GM18951 (cell line): ENCODE data around the gene OR51B2.
"Not testable (repeated sequence)": the region's sequence is repeated elsewhere in the genome, so short reads cannot be mapped to it uniquely, and the experiment has no call there.

Experiments used
- POLR2A ChIP-seq: IDR thresholded peaks from 4 replicates; pipeline ENCODE4 v1.6.1; 2011; ENCODE audit warnings: mild to moderate bottlenecking; ENCODE audit not compliant: insufficient read length, insufficient read depth; ENCODE audit errors: extremely low read depth
- in situ Hi-C: fragments of 300-500 bp; cut with MboI; formaldehyde crosslinking; loops from one replicate; pipeline ENCODE4 v1.12.0; 2022; ENCODE audit warnings: low sequenced_read_pairs, mixed read lengths, inconsistent platforms; ENCODE audit not compliant: unreplicated experiment

OR51B2 gene

DNA sequence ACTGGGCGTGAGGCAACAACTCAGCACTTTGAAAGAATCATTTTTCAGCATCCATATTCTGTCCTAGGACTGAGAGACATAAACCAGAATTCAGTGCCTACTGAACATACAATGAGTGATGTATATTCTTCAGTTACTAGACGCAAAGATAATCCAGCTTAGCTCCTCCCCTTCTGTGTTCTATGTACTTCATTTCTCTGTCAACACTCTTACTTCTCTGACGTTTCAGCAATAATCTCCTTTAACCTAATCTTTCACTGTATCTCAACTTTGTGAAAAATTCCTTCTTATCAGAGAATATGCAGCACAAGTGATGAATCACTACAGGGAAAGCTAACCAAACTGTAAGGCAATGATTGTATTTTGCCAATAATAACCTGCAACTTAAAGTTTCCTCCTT is 21.7 kb upstream of the OR51B2 start:
- no peak for TF ChIP-seq POLR2A
- in situ Hi-C loops: no loop called here

DNA sequence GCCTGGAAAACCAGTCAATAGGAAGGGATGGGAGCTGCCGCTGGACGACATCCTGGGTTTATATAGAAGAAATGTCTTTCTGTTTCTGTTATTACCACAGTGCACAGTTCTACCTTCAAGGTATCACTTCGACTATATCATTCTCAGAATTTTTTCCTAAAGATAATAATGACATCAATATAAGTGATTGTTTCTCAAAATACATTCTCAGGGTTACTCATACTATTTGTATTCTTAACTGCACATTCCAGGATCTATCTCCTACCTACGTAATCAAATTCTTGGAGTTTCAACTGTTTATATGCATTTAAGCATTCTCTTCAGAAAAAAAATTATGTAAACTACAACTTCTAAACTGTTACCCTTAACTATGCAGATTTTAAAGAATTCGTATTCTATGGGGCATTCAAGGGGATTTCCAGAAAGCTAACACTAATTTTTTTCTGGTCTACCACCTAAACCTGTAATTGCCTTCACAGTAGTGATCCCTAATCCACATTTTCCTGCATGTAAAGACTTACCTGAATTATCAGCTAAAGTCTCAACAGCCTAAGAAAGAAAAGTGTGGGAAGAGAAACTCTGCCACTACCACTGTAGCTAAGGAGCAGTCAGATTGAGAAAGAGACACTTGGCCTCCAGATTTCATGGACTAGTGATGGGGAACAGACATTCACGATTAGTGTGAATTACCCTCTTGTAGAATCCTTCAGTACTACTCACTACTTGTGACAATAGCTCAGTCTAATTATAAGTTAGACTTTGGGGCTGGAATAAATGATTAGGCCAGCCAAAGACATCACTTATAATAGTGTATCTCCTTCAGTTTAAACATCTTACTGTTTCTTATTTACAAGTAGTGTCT is 19.6 kb upstream of the OR51B2 start, which contains the start of gene OR51B5:
OR51B5 (minus strand) TSS at position 51 of the 862 bp plus-strand sequence; CDS start at position 51, 0 bp downstream.
- in situ Hi-C loops: no loop called here

DNA sequence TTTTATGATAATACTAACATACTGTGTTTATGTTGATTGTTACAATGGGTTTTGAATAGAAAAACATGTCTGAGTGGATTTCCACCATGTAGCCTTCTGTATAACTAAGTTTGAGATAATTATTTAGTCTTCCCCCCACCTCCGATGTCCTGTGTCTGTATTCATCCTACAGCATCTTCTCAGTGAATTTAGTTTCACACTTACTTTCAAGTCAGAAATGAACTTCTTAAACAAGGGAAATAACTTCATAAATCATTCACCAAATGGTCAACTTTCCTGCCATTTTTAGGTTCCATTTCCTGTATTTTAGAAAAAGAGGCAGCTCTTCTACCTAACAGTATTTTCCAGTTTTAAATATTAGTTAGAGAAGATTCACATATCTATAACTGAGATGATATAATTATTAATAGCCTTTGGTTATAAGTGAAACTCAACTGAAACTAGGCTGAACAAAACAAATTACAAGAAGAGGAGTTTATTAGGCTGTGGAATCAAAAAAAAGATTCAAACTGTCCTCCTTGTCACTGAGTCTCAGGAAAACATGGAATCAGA is 15.8 kb upstream of the OR51B2 start:
- in situ Hi-C loops: no loop called here
- TF ChIP-seq POLR2A: no peak

More for the DNA sequence above, 19.6 kb upstream of the OR51B2 start, which contains the start of gene OR51B5:
- TF ChIP-seq POLR2A: no peak

DNA sequence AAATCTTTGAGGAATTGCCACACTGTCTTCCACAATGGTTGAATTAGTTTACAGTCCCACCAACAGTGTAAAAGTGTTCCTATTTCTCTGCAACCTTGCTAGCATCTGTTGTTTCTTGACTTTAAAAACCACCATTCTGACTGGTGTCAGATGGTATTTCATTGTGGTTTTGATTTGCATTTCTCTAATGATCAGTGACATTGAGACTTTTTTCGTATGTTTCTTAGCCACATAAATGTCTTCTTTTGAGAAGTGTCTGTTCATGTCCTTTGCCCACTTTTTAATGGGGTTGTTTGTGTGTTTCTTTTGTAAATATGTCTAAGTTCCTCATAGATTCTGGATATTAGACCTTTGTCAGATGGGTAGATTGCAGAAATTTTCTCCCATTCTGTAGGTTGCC is 13.2 kb upstream of the OR51B2 start:
- in situ Hi-C loops: not testable (repeated sequence)

DNA sequence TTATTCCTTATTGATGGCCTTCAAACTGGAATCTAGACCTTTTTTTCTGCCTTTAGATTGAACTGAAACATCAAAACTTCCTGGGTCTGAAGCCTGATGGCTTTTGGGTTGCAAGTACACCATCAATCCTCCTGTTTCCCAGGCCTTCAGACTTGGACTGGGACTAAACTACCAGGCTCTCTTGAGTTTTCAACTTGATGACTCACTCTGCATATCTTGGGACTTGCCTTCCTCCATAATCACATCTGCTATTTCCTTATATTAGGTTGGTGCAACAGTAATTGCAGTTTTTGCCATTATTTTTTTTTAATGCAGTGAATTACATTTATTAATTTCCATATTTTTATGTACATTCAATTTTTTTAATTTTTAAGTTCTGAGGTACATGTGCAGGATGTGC is 12.2 kb upstream of the OR51B2 start:
- no peak for TF ChIP-seq POLR2A
- in situ Hi-C loops: no loop called here

DNA sequence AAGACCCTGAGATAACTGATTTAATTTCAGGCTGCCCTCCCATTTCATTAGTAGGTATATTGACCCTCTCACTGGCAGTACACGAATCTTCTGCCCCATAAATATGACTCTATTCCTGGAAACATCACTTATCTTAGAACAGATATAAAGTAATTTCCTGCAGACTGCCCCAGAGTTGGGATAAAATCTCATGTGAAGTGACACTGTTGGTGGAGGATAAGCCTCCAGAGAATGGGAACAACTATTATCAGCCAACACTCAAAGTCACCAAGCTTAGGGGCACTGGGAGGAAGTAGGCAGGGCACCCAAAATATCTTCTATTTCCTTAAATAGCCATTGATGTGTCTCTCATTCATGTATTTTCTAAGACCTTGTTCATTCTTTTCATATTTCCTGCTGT is 11.1 kb upstream of the OR51B2 start:
- in situ Hi-C loops: no loop called here

DNA sequence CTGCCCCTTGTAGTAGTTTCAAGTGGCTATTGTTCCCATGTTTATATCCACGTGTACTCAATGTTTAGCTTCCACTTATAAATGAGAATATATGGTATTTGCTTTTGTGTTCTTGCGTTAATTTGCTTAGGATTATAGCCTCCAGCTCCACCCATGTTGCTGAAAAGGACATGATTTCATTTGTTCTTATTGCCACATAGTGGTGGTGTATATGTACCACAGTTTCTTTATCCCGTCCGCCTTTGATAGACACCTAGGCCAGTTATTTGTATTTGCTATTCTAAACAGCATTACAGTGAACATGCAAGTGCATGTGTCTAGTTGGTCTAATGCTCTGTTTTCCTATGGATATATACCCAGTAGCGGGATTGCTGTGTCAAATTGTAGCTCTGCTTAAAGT is 6.8 kb downstream of the OR51B2 start:
- TF ChIP-seq POLR2A: no peak
- in situ Hi-C loops: no loop called here

More for the DNA sequence above, 11.1 kb upstream of the OR51B2 start:
- TF ChIP-seq POLR2A: no peak

DNA sequence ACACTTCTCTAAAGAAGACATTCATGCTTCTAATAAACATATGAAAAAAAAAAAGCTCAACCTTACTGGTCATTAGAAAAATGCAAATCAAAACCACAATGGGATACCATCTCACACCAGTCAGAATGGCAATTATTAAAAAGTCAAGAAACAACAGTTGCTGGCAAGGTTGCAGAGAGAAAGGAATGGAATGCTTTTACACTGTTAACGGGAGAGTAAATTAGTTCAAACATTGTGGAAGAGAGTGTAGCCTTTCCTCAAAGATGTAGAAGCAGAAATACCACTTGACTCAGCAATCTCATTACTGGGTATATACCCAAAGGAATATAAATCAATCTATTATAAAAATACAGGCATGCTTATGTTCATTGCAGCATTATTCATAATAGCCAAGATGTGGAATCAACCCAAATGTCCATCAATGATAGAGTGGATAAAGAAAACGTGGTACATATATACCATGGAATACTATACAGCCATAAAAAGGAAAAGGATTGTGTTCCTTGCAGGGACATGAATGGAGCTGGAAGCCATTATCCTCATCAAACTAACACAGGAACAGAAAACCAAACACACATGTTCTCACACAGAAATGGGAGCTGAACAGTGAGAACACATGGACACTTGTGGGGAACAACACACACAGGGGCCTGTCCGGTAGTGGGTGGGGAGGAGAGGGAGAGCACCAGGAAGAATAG is 10.6 kb downstream of the OR51B2 start:
- in situ Hi-C loops: not testable (repeated sequence)

DNA sequence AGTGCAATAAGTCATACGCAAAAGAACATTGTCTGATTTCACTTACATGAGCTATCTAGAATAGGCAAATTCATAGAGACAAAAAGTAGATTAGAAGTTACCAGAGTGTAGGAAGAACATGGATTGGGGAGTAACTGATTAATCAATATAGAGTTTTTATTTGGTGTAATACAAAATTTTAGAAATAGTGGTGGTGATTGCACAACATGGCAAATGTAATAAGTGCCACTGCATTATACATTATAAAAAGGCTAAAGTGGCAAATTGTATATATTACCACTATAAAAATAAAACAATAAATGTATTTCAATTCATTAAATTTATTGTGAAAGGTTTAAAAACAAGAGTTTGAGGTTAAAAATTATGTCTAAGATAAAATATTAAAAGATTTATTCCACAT is 13.7 kb downstream of the OR51B2 start:
- TF ChIP-seq POLR2A: no peak
- in situ Hi-C loops: no loop called here

DNA sequence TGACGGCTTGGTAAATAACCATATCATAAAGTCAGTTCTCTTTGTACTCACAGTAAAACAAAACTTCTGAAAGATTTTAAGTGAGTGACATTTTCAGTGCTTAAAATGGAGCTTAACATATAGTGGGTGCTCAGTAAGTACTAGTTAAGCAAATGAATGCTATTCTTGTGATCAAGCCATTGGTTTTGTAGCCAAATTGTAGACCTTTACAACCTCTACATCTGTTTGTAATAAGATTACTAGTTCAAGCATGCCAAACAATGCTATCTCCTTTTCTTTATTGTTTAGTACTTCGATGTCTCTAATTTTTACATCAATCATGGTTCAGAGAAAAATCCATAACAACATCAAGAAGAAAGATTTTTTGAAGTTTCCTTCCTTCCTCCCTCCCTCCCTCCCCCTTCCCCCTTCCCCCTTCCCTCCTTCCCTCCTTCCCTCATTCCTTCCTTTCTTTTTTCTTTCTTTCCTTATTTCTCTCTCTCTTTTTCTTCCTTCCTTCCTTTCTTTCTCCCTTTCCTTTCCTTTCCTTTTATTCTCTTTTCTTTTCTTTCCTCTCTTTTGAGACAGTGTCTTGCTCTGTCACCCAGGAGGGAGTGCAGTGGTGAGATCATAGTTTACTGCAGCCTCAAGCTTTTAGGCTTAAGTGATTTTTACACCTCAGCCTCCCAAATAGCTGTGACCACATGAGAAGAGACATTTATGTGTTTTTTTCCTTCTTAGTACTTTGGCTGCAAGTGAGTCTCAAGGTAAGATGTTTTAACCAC is 16.7 kb downstream of the OR51B2 start:
- in situ Hi-C loops: no loop called here
- TF ChIP-seq POLR2A: no peak

DNA sequence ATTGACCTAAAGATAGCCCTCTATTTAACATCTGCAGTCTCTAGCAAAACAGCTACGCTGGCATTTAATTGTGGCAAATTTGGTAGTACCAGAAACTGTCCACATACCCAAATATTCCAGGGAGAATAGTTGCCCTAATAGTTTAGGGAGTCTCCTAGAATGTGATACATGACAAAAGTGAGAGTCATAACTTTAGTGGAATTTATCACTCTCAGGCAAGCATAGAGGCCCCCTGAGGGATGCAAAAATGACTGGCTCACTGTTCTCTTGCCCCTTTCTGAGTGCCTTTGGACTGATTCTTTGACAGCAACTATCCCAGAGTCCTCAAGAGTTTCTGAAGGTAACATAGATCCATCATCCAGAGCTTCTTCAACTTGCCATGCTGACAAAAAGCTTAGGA is 20.1 kb downstream of the OR51B2 start:
- in situ Hi-C loops: no loop called here
- TF ChIP-seq POLR2A: no peak

DNA sequence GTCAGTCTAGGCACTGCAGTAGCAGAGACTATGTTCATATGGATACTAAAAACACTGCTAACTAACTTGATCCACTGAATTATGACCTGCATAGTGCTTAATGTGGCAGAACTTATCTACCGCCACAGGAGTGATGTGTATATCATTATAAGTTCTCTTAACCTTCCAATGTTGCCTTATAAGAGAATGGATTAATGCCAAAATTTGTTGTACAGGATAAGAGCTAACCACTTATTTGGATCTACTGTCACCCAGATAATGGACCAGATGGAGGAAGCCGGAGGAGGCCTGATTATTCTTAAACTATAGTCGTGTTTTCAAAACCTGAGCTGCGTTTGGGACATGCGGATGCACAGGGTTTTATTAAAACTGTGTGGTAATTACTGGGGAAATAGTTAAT is 20.5 kb downstream of the OR51B2 start:
- in situ Hi-C loops: no loop called here
- no peak for TF ChIP-seq POLR2A

DNA sequence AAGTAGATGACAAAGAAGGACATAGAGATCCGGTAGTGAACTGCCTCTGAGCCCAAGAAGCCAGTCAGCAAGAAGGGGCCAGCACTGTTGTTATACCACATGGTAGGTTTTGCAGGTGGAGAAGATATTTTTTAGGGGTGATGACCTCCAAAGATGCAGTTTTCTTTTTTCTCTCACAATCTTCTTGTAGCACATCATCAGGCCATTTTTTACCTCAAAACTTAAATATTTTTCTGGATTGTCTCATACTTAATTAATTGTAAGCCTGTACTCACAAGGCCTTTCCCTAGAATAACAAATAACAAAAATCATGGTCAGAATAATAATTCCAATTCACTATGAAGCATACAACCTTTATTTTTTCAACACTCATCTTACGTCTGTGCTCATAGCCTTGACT is 22.3 kb downstream of the OR51B2 start, which contains the start of gene OR51B4:
OR51B4 (minus strand) TSS at position 101 of the 400 bp plus-strand sequence; CDS start at position 101, 0 bp downstream.
- TF ChIP-seq POLR2A: no peak
- in situ Hi-C loops: no loop called here

DNA sequence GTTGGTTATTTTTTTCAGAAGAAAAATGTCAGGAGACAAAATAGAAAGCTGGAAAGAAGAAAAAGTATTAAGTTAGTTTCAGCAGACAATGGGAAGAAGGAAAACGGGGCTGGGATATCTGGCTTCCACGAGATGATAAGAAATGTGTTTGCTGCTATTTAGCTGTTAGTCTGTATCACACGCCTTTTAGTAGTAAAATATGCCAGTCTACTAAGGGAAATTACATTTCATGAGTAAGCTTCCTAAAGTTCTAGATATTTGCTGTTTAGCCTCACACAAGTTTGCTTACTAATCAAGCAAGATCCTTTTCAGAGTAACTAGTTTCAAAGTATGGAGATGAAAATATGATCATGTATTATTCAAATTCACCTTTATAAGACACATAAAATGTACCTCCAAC is 23.8 kb downstream of the OR51B2 start:
- no peak for TF ChIP-seq POLR2A
- in situ Hi-C loops: no loop called here
